ENCODE data around the gene CNTRL. TPM values are rescaled to one million over a fixed set of nuclear protein-coding genes. Genes with fewer than 3 reads are reported as not detected.

Gene CNTRL
- total and polyA plus RNA-seq, 2 donors (not counting 1 experiment from before 2014, with no cell fraction given), result 3.8 to 6.8 TPM

- Histone ChIP-seq H4K20me1 (ENCODE audit: control insufficient read depth, extremely low read depth, insufficient read depth, low read length) (peaks cover 6% of the 10 kb centered on the region), H3K36me3 (ENCODE audit: control insufficient read depth, insufficient read depth, low read length) (no peaks in the 10 kb centered on the region), H3K27ac (ENCODE audit: insufficient read depth, low read length) (peak overlapping the region; percentile 76), H3K27me3 (ENCODE audit: control insufficient read depth, insufficient read depth, low read length) (no peaks in the 10 kb centered on the region), H3K79me2 (ENCODE audit: control insufficient read depth, insufficient read depth, low read length) (peaks cover 63% of the 10 kb centered on the region), H3K4me1 (ENCODE audit: control insufficient read depth, extremely low read depth, insufficient read depth, low read length) (peaks cover 7% of the 10 kb centered on the region), H2AFZ (ENCODE audit: low read length) (no peak overlapping the region), H3K4me2 (ENCODE audit: extremely low read depth, insufficient read depth, low read length) (peak overlapping the region; percentile 88), H3K4me3 (replicated peaks in 1 of 4; ENCODE audit: control extremely low read depth in 1 of 4, insufficient read depth in 1 of 4, low read depth in 3 of 4, low read length in 4 of 4) (peak overlapping the region; percentile 52 to 97 (median 81)), H3K9ac (ENCODE audit: insufficient read depth, low read length) (peak overlapping the region; percentile 85), H3K9me3 (ENCODE audit: control insufficient read depth, insufficient read depth, low read depth, low read length) (no peaks in the 10 kb centered on the region)
- no peak for TF ChIP-seq EZH2 (IDR thresholded peaks at IDR 0.05; ENCODE audit: low read length, missing control alignments)
- TF ChIP-seq CTCF (conservative IDR thresholded peaks at IDR 0.05 in 1 of 2, IDR thresholded peaks at IDR 0.05 in 1 of 2; ENCODE audit: low read depth in 1 of 2, low read length in 2 of 2), result no peak
- DNase-seq (ENCODE audit: low read depth in 2 of 2), result no peak
Observed at GRCh38 chr9:121200356-121200755, 125.6 kb downstream of the CNTRL start.

- peak overlapping the region; percentile 85 for H3K9ac ChIP-seq (ENCODE audit: insufficient read depth, low read length)
- H3K4me3 ChIP-seq (replicated peaks in 1 of 4; ENCODE audit: control extremely low read depth in 1 of 4, insufficient read depth in 1 of 4, low read depth in 3 of 4, low read length in 4 of 4), result peak overlapping the region; percentile 52 to 97 (median 81)
- no peak overlapping the region for H3K4me2 ChIP-seq (ENCODE audit: extremely low read depth, insufficient read depth, low read length)
- TF ChIP-seq EZH2 (IDR thresholded peaks at IDR 0.05; ENCODE audit: low read length, missing control alignments), result no peak
- TF ChIP-seq CTCF (conservative IDR thresholded peaks at IDR 0.05 in 1 of 2, IDR thresholded peaks at IDR 0.05 in 1 of 2; ENCODE audit: low read depth in 1 of 2, low read length in 2 of 2), result no peak
- H4K20me1 ChIP-seq (ENCODE audit: control insufficient read depth, extremely low read depth, insufficient read depth, low read length), result peaks cover 6% of the 10 kb centered on the region
- DNase-seq (ENCODE audit: low read depth in 2 of 2), result peak in 1 of 2 donors; percentile 19
- H3K79me2 ChIP-seq (ENCODE audit: control insufficient read depth, insufficient read depth, low read length), result peaks cover 55% of the 10 kb centered on the region
- H3K4me1 ChIP-seq (ENCODE audit: control insufficient read depth, extremely low read depth, insufficient read depth, low read length), result peaks cover 7% of the 10 kb centered on the region
- no peaks in the 10 kb centered on the region for H3K36me3 ChIP-seq (ENCODE audit: control insufficient read depth, insufficient read depth, low read length)
- peak overlapping the region; percentile 76 for H3K27ac ChIP-seq (ENCODE audit: insufficient read depth, low read length)
- H3K27me3 ChIP-seq (ENCODE audit: control insufficient read depth, insufficient read depth, low read length), result no peaks in the 10 kb centered on the region
- H2AFZ ChIP-seq (ENCODE audit: low read length), result no peak overlapping the region
- no peaks in the 10 kb centered on the region for H3K9me3 ChIP-seq (ENCODE audit: control insufficient read depth, insufficient read depth, low read depth, low read length)
Observed at GRCh38 chr9:121201045-121201737, 126.4 kb downstream of the CNTRL start.

- H3K36me3 ChIP-seq (ENCODE audit: control insufficient read depth, insufficient read depth, low read length), result no peaks in the 10 kb centered on the region
- peak within 1 kb of the TSS; percentile 90 for H2AFZ ChIP-seq (ENCODE audit: low read length)
- peaks cover 47% of the 10 kb centered on the region for H3K79me2 ChIP-seq (ENCODE audit: control insufficient read depth, insufficient read depth, low read length)
- H4K20me1 ChIP-seq (ENCODE audit: control insufficient read depth, extremely low read depth, insufficient read depth, low read length), result peaks cover 6% of the 10 kb centered on the region
- H3K4me3 ChIP-seq (replicated peaks in 1 of 4; ENCODE audit: control extremely low read depth in 1 of 4, insufficient read depth in 1 of 4, low read depth in 3 of 4, low read length in 4 of 4), result peak within 1 kb of the TSS; percentile 52 to 97 (median 81)
- peak within 1 kb of the TSS; percentile 85 for H3K9ac ChIP-seq (ENCODE audit: insufficient read depth, low read length)
- peak; percentile 95 to 97 for DNase-seq (ENCODE audit: low read depth in 2 of 2)
- TF ChIP-seq CTCF (conservative IDR thresholded peaks at IDR 0.05 in 1 of 2, IDR thresholded peaks at IDR 0.05 in 1 of 2; ENCODE audit: low read depth in 1 of 2, low read length in 2 of 2), result peak; percentile 53 to 61
- TF ChIP-seq EZH2 (IDR thresholded peaks at IDR 0.05; ENCODE audit: low read length, missing control alignments), result no peak
- peak within 1 kb of the TSS; percentile 88 for H3K4me2 ChIP-seq (ENCODE audit: extremely low read depth, insufficient read depth, low read length)
- H3K27ac ChIP-seq (ENCODE audit: insufficient read depth, low read length), result peak within 1 kb of the TSS; percentile 76
- H3K9me3 ChIP-seq (ENCODE audit: control insufficient read depth, insufficient read depth, low read depth, low read length), result no peaks in the 10 kb centered on the region
- H3K27me3 ChIP-seq (ENCODE audit: control insufficient read depth, insufficient read depth, low read length), result no peaks in the 10 kb centered on the region
- H3K4me1 ChIP-seq (ENCODE audit: control insufficient read depth, extremely low read depth, insufficient read depth, low read length), result peaks cover 7% of the 10 kb centered on the region
Observed at GRCh38 chr9:121201738-121202533, 127.2 kb downstream of the CNTRL start, which contains the start of gene RAB14. Gene RAB14, minus strand, starts transcription at chr9:121201869. Its CDS starts 8,457 bp downstream, at chr9:121193412.
